ENCODE results near the gene SGCA. TPM values are rescaled to one million over a fixed set of nuclear protein-coding genes. Genes with fewer than 3 reads are reported as not detected.

SGCA gene
- total and polyA plus RNA-seq, 2 of the 13 experiments (the other 11 are each of a cell fraction or from before 2014, with no cell fraction given) = not detected

DNA sequence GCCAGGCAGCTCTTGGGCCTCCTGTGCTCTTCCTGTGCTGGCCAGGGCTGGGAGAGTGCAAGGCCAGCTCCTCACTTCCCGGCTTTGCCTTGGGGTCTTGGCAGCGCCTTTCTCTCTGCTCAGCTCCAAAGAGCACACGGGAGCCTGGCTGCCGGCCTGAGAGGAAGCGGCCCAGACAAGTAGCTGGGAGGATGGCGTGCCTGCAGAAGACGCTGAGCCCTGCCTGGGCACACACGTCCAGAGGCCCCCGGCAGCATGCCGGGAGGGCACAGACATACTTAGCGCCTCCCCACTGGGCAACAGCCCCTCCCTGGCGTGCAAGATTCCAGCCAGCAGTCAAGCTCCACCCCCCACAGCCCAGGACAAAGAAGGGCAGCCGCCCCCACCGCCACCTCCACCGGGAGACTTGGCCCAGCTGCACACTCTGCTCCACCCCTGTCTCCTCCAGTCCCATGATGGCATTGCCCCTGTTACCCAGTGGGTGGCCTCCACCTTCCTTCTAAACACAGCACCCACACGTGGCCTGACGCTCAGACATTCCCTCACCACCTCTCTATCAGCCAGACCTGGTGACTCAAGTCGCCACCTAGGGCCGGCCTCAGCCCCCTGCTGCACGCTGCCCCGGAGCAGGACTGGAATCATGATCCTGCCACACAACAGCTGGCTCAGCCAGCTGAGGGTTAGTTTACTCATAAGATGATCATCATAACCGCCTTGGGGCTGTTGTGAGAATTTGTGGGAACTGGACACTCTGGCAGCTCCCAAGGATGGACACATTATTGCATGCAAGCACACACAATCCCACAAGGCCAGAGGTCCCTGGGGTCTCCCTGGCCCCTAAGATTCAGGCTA, 12.4 kb downstream of the SGCA start (continued):
- peak; percentile 41; the same call in 1 of the 2 replicates for TF ChIP-seq ELF3 (CRISPR knock-in tag; IDR thresholded peaks at IDR 0.05)
- TF ChIP-seq HNRNPK (IDR thresholded peaks at IDR 0.05; ENCODE audit: low read depth, low read length, poor library complexity, severe bottlenecking) = no peak
- no peak for TF ChIP-seq PRDM4 (CRISPR knock-in tag; IDR thresholded peaks at IDR 0.05; ENCODE audit: borderline replicate concordance)
- TF ChIP-seq, protein P1, sequence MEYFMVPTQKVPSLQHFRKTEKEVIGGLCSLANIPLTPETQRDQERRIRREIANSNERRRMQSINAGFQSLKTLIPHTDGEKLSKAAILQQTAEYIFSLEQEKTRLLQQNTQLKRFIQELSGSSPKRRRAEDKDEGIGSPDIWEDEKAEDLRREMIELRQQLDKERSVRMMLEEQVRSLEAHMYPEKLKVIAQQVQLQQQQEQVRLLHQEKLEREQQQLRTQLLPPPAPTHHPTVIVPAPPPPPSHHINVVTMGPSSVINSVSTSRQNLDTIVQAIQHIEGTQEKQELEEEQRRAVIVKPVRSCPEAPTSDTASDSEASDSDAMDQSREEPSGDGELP (IDR thresholded peaks at IDR 0.05; ENCODE audit: borderline replicate concordance, low read depth) = peak; percentile 55; the same call in 1 of the 2 replicates
- TF ChIP-seq HOXA3 (CRISPR knock-in tag; IDR thresholded peaks at IDR 0.05) = peak; percentile 76; the same call in 1 of the 2 replicates
- no peak for TF ChIP-seq ZNF282 (IDR thresholded peaks at IDR 0.05; ENCODE audit: partially characterized antibody)
- TF ChIP-seq ZBTB3 (CRISPR knock-in tag; IDR thresholded peaks at IDR 0.05; ENCODE audit: borderline replicate concordance, low read depth) = no peak
- TF ChIP-seq ZNF547 (CRISPR knock-in tag; IDR thresholded peaks at IDR 0.05) = peak; percentile 89; the same call in 1 of the 2 replicates
- no peak for TF ChIP-seq ZNF138 (CRISPR knock-in tag; IDR thresholded peaks at IDR 0.05; ENCODE audit: low read depth)
- TF ChIP-seq, protein P2, sequence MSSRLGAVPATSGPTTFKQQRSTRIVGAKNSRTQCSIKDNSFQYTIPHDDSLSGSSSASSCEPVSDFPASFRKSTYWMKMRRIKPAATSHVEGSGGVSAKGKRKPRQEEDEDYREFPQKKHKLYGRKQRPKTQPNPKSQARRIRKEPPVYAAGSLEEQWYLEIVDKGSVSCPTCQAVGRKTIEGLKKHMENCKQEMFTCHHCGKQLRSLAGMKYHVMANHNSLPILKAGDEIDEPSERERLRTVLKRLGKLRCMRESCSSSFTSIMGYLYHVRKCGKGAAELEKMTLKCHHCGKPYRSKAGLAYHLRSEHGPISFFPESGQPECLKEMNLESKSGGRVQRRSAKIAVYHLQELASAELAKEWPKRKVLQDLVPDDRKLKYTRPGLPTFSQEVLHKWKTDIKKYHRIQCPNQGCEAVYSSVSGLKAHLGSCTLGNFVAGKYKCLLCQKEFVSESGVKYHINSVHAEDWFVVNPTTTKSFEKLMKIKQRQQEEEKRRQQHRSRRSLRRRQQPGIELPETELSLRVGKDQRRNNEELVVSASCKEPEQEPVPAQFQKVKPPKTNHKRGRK (CRISPR knock-in tag; IDR thresholded peaks at IDR 0.05) = no peak
- TF ChIP-seq RXRB (CRISPR knock-in tag; IDR thresholded peaks at IDR 0.05; ENCODE audit: borderline replicate concordance) = peak; percentile 50; the same call in 1 of the 2 replicates
- TF ChIP-seq ZFYVE20 (CRISPR knock-in tag; IDR thresholded peaks at IDR 0.05; ENCODE audit: borderline replicate concordance, low read depth) = no peak
- TF ChIP-seq, protein P3, sequence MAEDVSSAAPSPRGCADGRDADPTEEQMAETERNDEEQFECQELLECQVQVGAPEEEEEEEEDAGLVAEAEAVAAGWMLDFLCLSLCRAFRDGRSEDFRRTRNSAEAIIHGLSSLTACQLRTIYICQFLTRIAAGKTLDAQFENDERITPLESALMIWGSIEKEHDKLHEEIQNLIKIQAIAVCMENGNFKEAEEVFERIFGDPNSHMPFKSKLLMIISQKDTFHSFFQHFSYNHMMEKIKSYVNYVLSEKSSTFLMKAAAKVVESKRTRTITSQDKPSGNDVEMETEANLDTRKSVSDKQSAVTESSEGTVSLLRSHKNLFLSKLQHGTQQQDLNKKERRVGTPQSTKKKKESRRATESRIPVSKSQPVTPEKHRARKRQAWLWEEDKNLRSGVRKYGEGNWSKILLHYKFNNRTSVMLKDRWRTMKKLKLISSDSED (CRISPR knock-in tag; IDR thresholded peaks at IDR 0.05) = no peak
- peak; percentile 2; the same call in 1 of the 2 replicates for TF ChIP-seq NCOA1 (CRISPR knock-in tag; IDR thresholded peaks at IDR 0.05)
- TF ChIP-seq ZNF484 (CRISPR knock-in tag; IDR thresholded peaks at IDR 0.05; ENCODE audit: borderline replicate concordance, low read depth) = no peak
- TF ChIP-seq PAWR (CRISPR knock-in tag; IDR thresholded peaks at IDR 0.05; ENCODE audit: borderline replicate concordance) = no peak
- TF ChIP-seq ZNF510 (CRISPR knock-in tag; IDR thresholded peaks at IDR 0.05; ENCODE audit: low read depth) = no peak
- TF ChIP-seq, protein P4, sequence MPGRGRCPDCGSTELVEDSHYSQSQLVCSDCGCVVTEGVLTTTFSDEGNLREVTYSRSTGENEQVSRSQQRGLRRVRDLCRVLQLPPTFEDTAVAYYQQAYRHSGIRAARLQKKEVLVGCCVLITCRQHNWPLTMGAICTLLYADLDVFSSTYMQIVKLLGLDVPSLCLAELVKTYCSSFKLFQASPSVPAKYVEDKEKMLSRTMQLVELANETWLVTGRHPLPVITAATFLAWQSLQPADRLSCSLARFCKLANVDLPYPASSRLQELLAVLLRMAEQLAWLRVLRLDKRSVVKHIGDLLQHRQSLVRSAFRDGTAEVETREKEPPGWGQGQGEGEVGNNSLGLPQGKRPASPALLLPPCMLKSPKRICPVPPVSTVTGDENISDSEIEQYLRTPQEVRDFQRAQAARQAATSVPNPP (CRISPR knock-in tag; IDR thresholded peaks at IDR 0.05) = no peak
- TF ChIP-seq ZNF546 (CRISPR knock-in tag; conservative IDR thresholded peaks at IDR 0.05) = no peak
- no peak for TF ChIP-seq MBNL3 (CRISPR knock-in tag; conservative IDR thresholded peaks at IDR 0.05)
- TF ChIP-seq ZNF878 (CRISPR knock-in tag; IDR thresholded peaks at IDR 0.05) = no peak
